ENCODE measurements around the gene FARS2.

The FARS2 gene

DNA sequence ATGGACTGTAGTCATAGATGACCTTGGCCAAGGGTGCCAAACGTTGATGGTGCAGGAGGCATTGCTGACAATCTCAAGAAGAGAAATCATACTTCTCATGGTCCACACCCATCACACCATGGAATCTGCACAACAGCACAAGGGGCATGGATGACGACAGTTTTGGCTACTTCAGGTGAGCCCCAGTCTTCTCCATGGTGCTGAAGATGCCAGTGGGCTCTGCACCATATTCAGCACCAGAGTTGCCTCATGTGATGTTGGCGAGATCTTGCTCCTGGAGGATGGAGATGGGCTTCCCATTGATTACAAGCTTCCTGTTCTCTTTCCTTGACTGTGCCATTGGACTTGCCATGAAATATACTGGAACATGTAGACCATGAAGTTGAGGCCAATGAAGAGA is 556.6 kb downstream of the FARS2 start:
- DNase-seq (ENCODE audit: low read depth in 4 of 4, low spot score in 1 of 4) = no peak

DNA sequence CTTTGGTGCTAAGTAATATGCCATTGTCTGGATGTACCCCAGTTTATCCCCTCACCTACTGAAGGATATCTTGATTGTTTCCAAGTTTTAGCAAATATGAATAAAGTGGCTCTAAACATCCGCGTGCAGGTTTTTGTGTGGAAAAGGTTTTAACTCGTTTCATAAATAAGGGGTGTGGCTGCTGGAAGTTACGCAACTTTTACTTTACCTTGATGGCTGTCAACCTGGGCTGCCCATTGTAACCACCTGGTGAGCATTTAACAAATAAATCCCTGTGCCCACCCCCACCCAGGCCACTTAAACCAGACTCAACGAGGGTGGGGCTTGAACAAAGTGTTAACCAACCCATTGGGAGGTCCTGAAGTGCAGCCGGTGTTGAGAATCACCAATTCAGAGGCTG is 557.6 kb downstream of the FARS2 start:
- no peak for DNase-seq (ENCODE audit: low read depth in 4 of 4, low spot score in 1 of 4)

Data from stimulated activated CD4-positive, alpha-beta T cell treated with anti-CD3 and anti-CD28 coated beads, Interleukin-1b, Interleukin-23, amount 100 ng/mL, for 24 hours (primary cell).